Parathyroid adenoma (tissue), 2 donors: ENCODE data around the gene MAD1L1.
"Not testable (repeated sequence)": the region's sequence is repeated elsewhere in the genome, so short reads cannot be mapped to it uniquely, and the experiment has no call there.

Source experiments
- H2AFZ ChIP-seq: fragments of 300-600 bp; sonication (generic); one replicate; pipeline ENCODE4 v1.7.0; 2017; ENCODE audit warnings: antibody characterized with exemption, mild to moderate bottlenecking
- H3K27ac ChIP-seq: fragments of 300-600 bp; sonication (generic); one replicate; pipeline ENCODE4 v1.7.0; 2017
- H3K27me3 ChIP-seq: fragments of 300-600 bp; sonication (generic); one replicate; pipeline ENCODE4 v1.7.0; 2017; ENCODE audit warnings: low read length; ENCODE audit not compliant: control insufficient read depth, insufficient read depth
- H3K36me3 ChIP-seq: fragments of 300-600 bp; sonication (generic); one replicate; pipeline ENCODE4 v1.7.0; 2017; ENCODE audit warnings: low read length; ENCODE audit not compliant: control insufficient read depth, insufficient read depth
- H3K4me1 ChIP-seq: fragments of 300-600 bp; sonication (generic); one replicate; pipeline ENCODE4 v1.7.0; 2017; ENCODE audit warnings: control low read depth
- H3K4me2 ChIP-seq: fragments of 300-600 bp; sonication (generic); one replicate; pipeline ENCODE4 v1.7.0; 2017; ENCODE audit warnings: low read length
- H3K4me3 ChIP-seq: fragments of 300-600 bp; sonication (generic); one replicate; pipeline ENCODE4 v1.7.0; 2017; ENCODE audit warnings: low read depth, low read length
- H3K79me2 ChIP-seq: fragments of 300-600 bp; sonication (generic); one replicate; pipeline ENCODE4 v1.7.0; 2017; ENCODE audit warnings: control low read depth
- H3K9ac ChIP-seq: fragments of 300-600 bp; sonication (generic); one replicate; pipeline ENCODE4 v1.7.0; 2017; ENCODE audit warnings: mild to moderate bottlenecking
- H3K9me3 ChIP-seq: fragments of 300-600 bp; sonication (generic); one replicate; pipeline ENCODE4 v1.7.0; 2017; ENCODE audit warnings: low read length; ENCODE audit not compliant: control insufficient read depth
- CTCF ChIP-seq: fragments of 300-600 bp; sonication (generic); IDR thresholded peaks from one replicate; pipeline ENCODE4 v1.7.0; 2017; ENCODE audit warnings: antibody characterized with exemption, mild to moderate bottlenecking
- donor health status: primary hyperparathyroidism.

Gene MAD1L1

GRCh38 chr7:2062648-2063047 is 170.1 kb downstream of the MAD1L1 start:
- Histone ChIP-seq H3K27me3 (no peaks in the 10 kb centered on the region), H3K36me3 (no peaks in the 10 kb centered on the region), H2AFZ (no peak overlapping the region), H3K9me3 (no peaks in the 10 kb centered on the region), H3K4me1 (no peaks in the 10 kb centered on the region), H3K4me3 (no peak overlapping the region), H3K4me2 (no peak overlapping the region), H3K79me2 (no peaks in the 10 kb centered on the region), H3K27ac (no peak overlapping the region), H3K9ac (no peak overlapping the region)
- TF ChIP-seq CTCF: no peak

DNA sequence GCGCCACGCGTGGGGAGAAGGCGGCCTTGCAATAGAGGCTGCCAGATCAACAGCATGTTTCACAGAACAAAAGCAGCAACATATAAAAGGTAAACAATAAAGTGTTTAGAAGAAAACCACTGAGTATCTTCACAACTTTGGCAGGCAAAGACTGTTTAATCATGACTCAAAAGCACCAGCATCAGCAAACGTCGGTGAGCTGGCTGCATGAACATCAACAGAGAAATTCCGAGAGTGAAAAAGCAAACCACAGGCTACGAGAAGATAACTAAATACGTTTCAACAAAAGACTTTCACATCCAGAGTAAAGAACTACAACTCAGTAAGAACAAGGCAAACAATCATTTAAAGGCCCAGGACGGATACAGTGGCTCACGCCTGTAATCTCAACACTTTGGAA is 172.0 kb downstream of the MAD1L1 start:
- TF ChIP-seq CTCF: no peak
- no peaks in the 10 kb centered on the region for H3K9me3 ChIP-seq
- no peaks in the 10 kb centered on the region for H3K79me2 ChIP-seq
- H3K4me1 ChIP-seq: no peaks in the 10 kb centered on the region
- H2AFZ ChIP-seq: no peak overlapping the region
- H3K4me3 ChIP-seq: no peak overlapping the region
- H3K27me3 ChIP-seq: no peaks in the 10 kb centered on the region
- H3K27ac ChIP-seq: no peak overlapping the region
- no peak overlapping the region for H3K4me2 ChIP-seq
- no peak overlapping the region for H3K9ac ChIP-seq
- no peaks in the 10 kb centered on the region for H3K36me3 ChIP-seq

DNA sequence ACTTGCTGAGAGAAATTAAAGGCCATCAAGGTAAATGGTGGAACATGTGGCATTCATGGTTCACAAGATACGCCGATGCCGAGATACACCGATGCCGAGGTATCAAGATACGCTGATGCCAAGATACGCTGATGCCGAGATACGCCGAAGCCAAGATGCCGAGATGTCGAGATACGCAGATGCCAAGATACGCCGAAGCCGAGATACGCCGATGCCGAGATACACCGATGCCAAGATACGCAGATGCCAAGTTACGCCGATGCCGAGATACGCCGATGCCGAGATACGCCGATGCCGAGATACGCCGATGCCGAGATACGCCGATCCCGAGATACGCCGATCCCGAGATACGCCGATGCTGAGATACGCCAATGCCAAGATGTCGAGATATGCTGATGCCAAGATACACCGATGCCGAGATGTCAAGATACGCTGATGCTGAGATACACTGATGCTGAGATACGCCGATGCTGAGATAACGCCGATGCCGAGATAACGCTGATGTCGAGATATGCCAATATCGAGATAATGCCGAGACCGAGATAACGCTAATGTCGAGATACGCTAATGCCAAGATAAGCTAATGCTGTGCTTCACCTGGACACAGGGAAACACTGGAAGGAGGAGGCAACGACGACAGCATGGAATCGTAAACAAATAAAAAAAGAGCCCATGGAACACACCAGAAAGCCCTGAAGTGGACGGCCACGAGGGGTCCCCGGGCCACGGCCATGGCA is 172.6 kb downstream of the MAD1L1 start:
- H3K4me3 ChIP-seq: no peak overlapping the region
- no peaks in the 10 kb centered on the region for H3K36me3 ChIP-seq

GRCh38 chr7:2058246-2058645 is 174.5 kb downstream of the MAD1L1 start:
- not testable (repeated sequence) for H3K9ac ChIP-seq, H3K4me3 ChIP-seq, H3K27me3 ChIP-seq, H3K4me1 ChIP-seq, H3K79me2 ChIP-seq, H3K27ac ChIP-seq, H3K4me2 ChIP-seq, H3K36me3 ChIP-seq, H3K9me3 ChIP-seq, H2AFZ ChIP-seq

More for the DNA sequence above, 172.6 kb downstream of the MAD1L1 start:
- Histone ChIP-seq H3K27ac (no peak overlapping the region), H3K4me2 (no peak overlapping the region), H2AFZ (no peak overlapping the region), H3K4me1 (no peaks in the 10 kb centered on the region), H3K27me3 (no peaks in the 10 kb centered on the region), H3K9ac (no peak overlapping the region), H3K79me2 (no peaks in the 10 kb centered on the region), H3K9me3 (no peaks in the 10 kb centered on the region)
- no peak for TF ChIP-seq CTCF

DNA sequence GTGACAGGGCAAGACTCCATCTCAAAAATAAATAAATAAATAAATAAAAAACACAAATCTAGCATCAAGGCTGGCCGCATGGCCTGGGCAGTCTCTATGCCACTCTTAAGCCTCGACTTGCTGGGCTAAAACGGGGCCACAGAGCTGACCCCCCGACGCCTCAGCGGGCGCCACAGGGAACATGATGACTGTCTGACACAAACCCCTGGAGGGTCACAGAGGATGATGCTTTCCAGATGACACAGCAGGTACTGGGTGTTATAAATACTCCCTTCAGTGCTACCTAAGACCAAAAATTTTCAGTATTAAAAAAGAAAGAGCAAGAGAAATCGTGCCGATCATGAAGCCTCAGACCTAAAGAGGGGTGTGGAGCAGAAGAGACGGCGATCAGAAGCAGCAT is 176.8 kb downstream of the MAD1L1 start:
- Histone ChIP-seq H3K4me1 (no peaks in the 10 kb centered on the region), H3K79me2 (no peaks in the 10 kb centered on the region), H3K36me3 (no peaks in the 10 kb centered on the region), H3K27me3 (no peaks in the 10 kb centered on the region), H3K4me3 (no peak overlapping the region), H3K9me3 (no peaks in the 10 kb centered on the region), H3K4me2 (no peak overlapping the region), H2AFZ (no peak overlapping the region), H3K9ac (no peak overlapping the region), H3K27ac (no peak overlapping the region)
- TF ChIP-seq CTCF: no peak
